AG04450 (cell line): Measurements from ENCODE around the gene POLR1C. TPM values are rescaled to one million over a fixed set of nuclear protein-coding genes. Genes with fewer than 3 reads are reported as not detected.
"Not testable (repeated sequence)": the region's sequence is repeated elsewhere in the genome, so short reads cannot be mapped to it uniquely, and the experiment has no call there.

Experiments used
- CTCF ChIA-PET: fragments of 300-600, 350-600 bp; formaldehyde crosslinking; extraction: SDS; loops from one replicate; lab custom pipeline; 2022; ENCODE audit warnings: antibody characterized with exemption, inconsistent platforms; lab: Charles Lee
- POLR2A ChIA-PET: fragments of 350-600 bp; formaldehyde crosslinking; extraction: SDS; loops from one replicate; lab custom pipeline; 2021; ENCODE audit warnings: antibody characterized with exemption, inconsistent platforms; lab: Yijun Ruan, JAX
- DNase-seq: peaks from one replicate; pipeline ENCODE4 v3.0.0-alpha.2; 2011; ENCODE audit warnings: low read depth, low spot score
- H3K27ac ChIP-seq: one replicate; pipeline ENCODE4 v1.5.1; 2012; ENCODE audit warnings: low read depth, low read length, control low read depth
- H3K27me3 ChIP-seq: one replicate; pipeline ENCODE4 v1.6.0; 2012; ENCODE audit warnings: low read length; ENCODE audit not compliant: control insufficient read depth, insufficient read depth
- H3K4me3 ChIP-seq: 2 replicates; pipeline ENCODE4 v1.5.1; 2011; ENCODE audit warnings: mild to moderate bottlenecking, low read depth, low read length, control low read depth
- H3K9me3 ChIP-seq: 2 replicates; pipeline ENCODE4 v1.5.1; 2012; ENCODE audit warnings: low read length; ENCODE audit not compliant: control insufficient read depth, insufficient read depth
- CTCF ChIP-seq: IDR thresholded peaks from 2 replicates; pipeline ENCODE4 v1.5.1; 2011; ENCODE audit warnings: low read depth, low read length, control low read depth, inconsistent platforms
- polyA plus RNA-seq: library from polyadenylated mRNA; depleted of rRNA; stranded (reverse); fragments of >200 nt; gene quantifications from 2 replicates; pipeline ENCODE4 v1.2.3, GENCODE V29; 2011

The POLR1C gene
- polyA plus RNA-seq, 1 experiment, result 48.1 TPM

GRCh38 chr6:43532201-43532600 lies 15.3 kb downstream of the POLR1C start:
- no peak overlapping the region for H3K4me3 ChIP-seq
- CTCF ChIA-PET, result interaction anchor here (1.1 kb wide), 1 partner anchor 547 kb away, joined by 3 read pairs; no protein-coding TSS in a partner anchor
- H3K27me3 ChIP-seq, result no peaks in the 10 kb centered on the region
- H3K27ac ChIP-seq, result no peak overlapping the region
- no peak for DNase-seq
- POLR2A ChIA-PET, result interaction anchor here (0.5 kb wide), 1 partner anchor 75 kb away, joined by 3 read pairs; no protein-coding TSS in a partner anchor
- no peaks in the 10 kb centered on the region for H3K9me3 ChIP-seq
- TF ChIP-seq CTCF, result no peak

GRCh38 chr6:43538986-43539385 lies 22.1 kb downstream of the POLR1C start:
- H3K9me3 ChIP-seq, DNase-seq, H3K4me3 ChIP-seq, CTCF ChIA-PET, POLR2A ChIA-PET, H3K27me3 ChIP-seq, H3K27ac ChIP-seq: not testable (repeated sequence)

GRCh38 chr6:43539409-43539808 lies 22.5 kb downstream of the POLR1C start:
- CTCF ChIA-PET, H3K27ac ChIP-seq, DNase-seq, POLR2A ChIA-PET, H3K9me3 ChIP-seq, H3K27me3 ChIP-seq, H3K4me3 ChIP-seq: not testable (repeated sequence)

- DNase-seq, result no peak
- TF ChIP-seq CTCF, result no peak
- Histone ChIP-seq H3K27ac (no peak overlapping the region), H3K4me3 (no peak overlapping the region), H3K9me3 (no peaks in the 10 kb centered on the region), H3K27me3 (no peaks in the 10 kb centered on the region)
- POLR2A ChIA-PET, result no interaction called here
- CTCF ChIA-PET, result no interaction called here
Measured at GRCh38 chr6:43540507-43540906, 23.6 kb downstream of the POLR1C start.

GRCh38 chr6:43541774-43542471 lies 25.0 kb downstream of the POLR1C start:
- H3K27me3 ChIP-seq, result no peaks in the 10 kb centered on the region
- DNase-seq, result no peak
- H3K27ac ChIP-seq, result no peak overlapping the region
- H3K4me3 ChIP-seq, result no peak overlapping the region
- no peaks in the 10 kb centered on the region for H3K9me3 ChIP-seq
- no peak for TF ChIP-seq CTCF
- CTCF ChIA-PET, result no interaction called here
- POLR2A ChIA-PET, result interaction anchor here (0.6 kb wide), 1 partner anchor 584 kb away, joined by 8 read pairs; no protein-coding TSS in a partner anchor

- H3K4me3 ChIP-seq, result no peak overlapping the region
- CTCF ChIA-PET, result interaction anchor here (0.7 kb wide), 1 partner anchor 63 kb away, joined by 3 read pairs; no protein-coding TSS in a partner anchor
Measured at GRCh38 chr6:43544461-43544860, 27.6 kb downstream of the POLR1C start.

More at GRCh38 chr6:43544461-43544860, 27.6 kb downstream of the POLR1C start:
- Histone ChIP-seq H3K9me3 (no peaks in the 10 kb centered on the region), H3K27ac (no peak overlapping the region), H3K27me3 (no peaks in the 10 kb centered on the region)
- no peak for DNase-seq
- POLR2A ChIA-PET, result no interaction called here
- TF ChIP-seq CTCF, result no peak
